ENCODE results near the gene PROM2. TPM values are rescaled to one million over a fixed set of nuclear protein-coding genes. Genes with fewer than 3 reads are reported as not detected.

Gene PROM2
- total RNA-seq, 1 donor from 2014 or later = 5.4 TPM

DNA sequence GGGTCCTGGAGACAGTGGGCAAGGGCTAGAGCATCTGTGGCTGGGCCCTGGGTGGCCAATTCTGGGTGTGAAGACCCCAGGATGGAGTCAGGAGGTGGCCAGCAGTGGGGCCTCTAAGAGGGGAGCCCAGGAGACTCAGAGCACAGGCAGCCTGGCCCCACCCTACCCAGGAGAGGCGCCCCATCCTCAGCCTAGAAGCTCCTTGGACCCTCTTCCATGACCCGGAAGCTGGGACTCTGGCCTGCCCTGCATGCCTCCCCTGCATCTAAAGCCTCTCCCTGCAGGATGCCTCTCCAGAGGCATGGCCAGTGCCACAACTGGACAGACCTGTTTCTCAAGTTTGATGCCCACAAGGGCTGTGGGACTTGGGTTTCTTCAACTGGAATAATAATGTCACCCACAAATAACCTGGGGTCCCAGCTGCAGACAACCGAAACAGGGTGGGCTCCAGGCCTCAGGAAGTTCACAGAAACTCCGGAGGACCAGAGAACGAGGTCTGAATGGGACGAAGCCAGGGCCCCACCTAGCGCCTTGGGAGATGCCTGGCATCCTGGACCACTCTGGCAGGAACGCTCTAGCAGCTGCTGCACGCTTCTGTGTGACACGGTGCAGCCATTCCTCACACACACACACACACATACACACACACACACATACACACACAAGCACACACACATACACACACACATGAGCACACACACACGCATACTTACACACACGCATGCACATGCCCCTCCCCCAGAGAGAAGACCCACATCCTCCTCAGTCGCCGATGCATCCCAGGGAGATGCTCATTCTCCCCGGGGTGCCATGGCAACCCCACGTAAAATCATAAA, 39.3 kb downstream of the PROM2 start:
- peaks cover 7% of the 10 kb centered on the region for H3K9me3 Mint-ChIP-seq (ENCODE audit: unreplicated experiment)
- TF ChIP-seq, protein P1, sequence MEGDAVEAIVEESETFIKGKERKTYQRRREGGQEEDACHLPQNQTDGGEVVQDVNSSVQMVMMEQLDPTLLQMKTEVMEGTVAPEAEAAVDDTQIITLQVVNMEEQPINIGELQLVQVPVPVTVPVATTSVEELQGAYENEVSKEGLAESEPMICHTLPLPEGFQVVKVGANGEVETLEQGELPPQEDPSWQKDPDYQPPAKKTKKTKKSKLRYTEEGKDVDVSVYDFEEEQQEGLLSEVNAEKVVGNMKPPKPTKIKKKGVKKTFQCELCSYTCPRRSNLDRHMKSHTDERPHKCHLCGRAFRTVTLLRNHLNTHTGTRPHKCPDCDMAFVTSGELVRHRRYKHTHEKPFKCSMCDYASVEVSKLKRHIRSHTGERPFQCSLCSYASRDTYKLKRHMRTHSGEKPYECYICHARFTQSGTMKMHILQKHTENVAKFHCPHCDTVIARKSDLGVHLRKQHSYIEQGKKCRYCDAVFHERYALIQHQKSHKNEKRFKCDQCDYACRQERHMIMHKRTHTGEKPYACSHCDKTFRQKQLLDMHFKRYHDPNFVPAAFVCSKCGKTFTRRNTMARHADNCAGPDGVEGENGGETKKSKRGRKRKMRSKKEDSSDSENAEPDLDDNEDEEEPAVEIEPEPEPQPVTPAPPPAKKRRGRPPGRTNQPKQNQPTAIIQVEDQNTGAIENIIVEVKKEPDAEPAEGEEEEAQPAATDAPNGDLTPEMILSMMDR (IDR thresholded peaks at IDR 0.05; ENCODE audit: partially characterized antibody, unreplicated experiment) = no peak
- H3K27ac Mint-ChIP-seq (ENCODE audit: unreplicated experiment) = peak overlapping the region; percentile 29
- H3K27me3 Mint-ChIP-seq (ENCODE audit: unreplicated experiment) = peaks cover 4% of the 10 kb centered on the region
- peaks cover 11% of the 10 kb centered on the region for H3K4me1 Mint-ChIP-seq (ENCODE audit: low read depth, unreplicated experiment)
- H3K36me3 Mint-ChIP-seq (ENCODE audit: unreplicated experiment) = no peaks in the 10 kb centered on the region
- no peak overlapping the region for H3K4me3 Mint-ChIP-seq (ENCODE audit: unreplicated experiment)
- no peak for DNase-seq

DNA sequence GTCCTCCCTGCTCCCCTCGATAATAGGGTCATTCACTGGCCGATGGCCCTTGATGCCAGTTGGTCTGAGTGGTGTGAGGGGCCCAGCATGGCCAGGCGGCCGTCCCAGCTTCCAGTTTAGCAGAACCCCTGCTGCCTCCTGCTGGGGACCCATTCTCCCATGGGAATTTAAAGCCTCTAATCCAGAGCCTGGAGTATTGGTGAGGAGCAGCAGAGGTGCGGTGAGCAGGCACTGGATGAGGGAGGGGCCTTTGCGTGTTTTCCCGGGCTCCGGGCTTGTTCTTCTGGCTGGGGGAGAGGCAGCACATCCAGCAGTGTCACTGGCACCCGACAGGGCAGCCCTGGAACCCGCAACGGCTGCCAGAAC, 40.3 kb downstream of the PROM2 start:
- H3K27me3 Mint-ChIP-seq (ENCODE audit: unreplicated experiment) = peaks cover 4% of the 10 kb centered on the region
- H3K4me1 Mint-ChIP-seq (ENCODE audit: low read depth, unreplicated experiment) = peaks cover 11% of the 10 kb centered on the region
- TF ChIP-seq, protein P1 (IDR thresholded peaks at IDR 0.05; ENCODE audit: partially characterized antibody, unreplicated experiment) = no peak
- no peaks in the 10 kb centered on the region for H3K36me3 Mint-ChIP-seq (ENCODE audit: unreplicated experiment)
- H3K27ac Mint-ChIP-seq (ENCODE audit: unreplicated experiment) = no peak overlapping the region
- peaks cover 7% of the 10 kb centered on the region for H3K9me3 Mint-ChIP-seq (ENCODE audit: unreplicated experiment)
- H3K4me3 Mint-ChIP-seq (ENCODE audit: unreplicated experiment) = no peak overlapping the region
- DNase-seq = no peak

DNA sequence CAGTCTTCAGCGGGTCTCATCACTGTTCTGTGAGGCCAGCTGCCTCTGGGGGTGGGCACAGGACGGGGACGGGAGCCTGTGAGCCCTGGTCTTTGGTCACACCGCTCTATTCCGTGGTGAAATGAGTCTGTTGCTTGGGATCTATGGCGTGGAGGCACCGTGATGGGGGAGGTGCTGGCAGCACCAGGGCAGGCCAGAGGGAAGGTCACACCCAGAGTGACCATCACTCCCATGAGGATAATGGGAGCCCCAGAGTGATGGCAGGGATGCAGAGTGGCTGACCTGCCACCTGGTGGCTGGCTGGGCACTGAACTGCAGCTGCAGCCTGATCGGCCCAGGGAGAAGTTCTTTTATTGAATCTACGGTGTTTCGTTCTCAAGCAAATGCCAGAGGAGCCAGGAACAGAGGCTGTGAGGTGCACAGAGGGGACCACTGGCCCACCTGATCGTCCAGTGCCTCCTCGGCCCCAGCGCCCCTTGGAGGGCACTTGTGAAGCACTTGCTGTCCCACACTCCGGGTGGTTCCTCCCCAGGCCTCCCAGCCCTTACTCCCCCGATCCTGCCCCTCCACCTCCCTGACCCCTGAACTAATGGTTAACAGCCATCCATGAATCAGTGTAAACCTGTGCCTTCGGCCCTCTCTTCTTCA, 40.8 kb downstream of the PROM2 start:
- TF ChIP-seq, protein P1 (IDR thresholded peaks at IDR 0.05; ENCODE audit: partially characterized antibody, unreplicated experiment) = peak; percentile 47
- peak overlapping the region; percentile 43 for H3K27ac Mint-ChIP-seq (ENCODE audit: unreplicated experiment)
- peaks cover 7% of the 10 kb centered on the region for H3K9me3 Mint-ChIP-seq (ENCODE audit: unreplicated experiment)
- peak; percentile 53 for DNase-seq
- peaks cover 4% of the 10 kb centered on the region for H3K27me3 Mint-ChIP-seq (ENCODE audit: unreplicated experiment)
- no peak overlapping the region for H3K4me3 Mint-ChIP-seq (ENCODE audit: unreplicated experiment)
- H3K36me3 Mint-ChIP-seq (ENCODE audit: unreplicated experiment) = no peaks in the 10 kb centered on the region
- peaks cover 11% of the 10 kb centered on the region for H3K4me1 Mint-ChIP-seq (ENCODE audit: low read depth, unreplicated experiment)

DNA sequence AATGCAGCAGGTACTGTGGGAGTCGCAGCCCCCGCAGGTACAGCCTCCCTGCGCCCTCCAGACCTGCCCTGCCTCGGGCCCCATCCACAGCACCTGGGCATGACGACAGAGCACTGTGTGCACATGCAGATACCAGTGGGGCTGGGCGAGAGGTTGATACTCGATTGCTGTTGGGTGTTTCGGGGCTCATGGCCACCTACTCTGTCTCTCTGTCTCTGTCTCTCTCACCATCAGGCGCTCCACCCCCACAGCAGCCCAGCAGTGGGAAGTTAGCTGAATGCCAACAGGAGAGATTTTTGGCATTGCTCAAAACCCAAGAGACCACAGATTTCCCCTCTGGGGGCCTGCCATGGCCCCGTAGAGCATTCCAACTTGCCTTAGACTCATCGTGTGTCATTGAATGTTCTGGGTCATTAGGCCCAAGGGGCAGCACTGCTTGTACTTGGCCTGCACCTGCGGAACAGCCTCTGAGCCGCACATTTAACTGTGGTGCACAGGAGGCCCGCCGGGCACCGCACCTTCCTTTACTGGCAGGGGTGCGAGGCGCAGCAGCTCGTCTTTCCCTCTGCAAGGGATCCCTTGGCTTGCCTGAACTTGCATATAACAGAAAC, 41.7 kb downstream of the PROM2 start:
- Mint-ChIP-seq H3K4me1 (ENCODE audit: low read depth, unreplicated experiment) (peaks cover 11% of the 10 kb centered on the region), H3K27me3 (ENCODE audit: unreplicated experiment) (peaks cover 4% of the 10 kb centered on the region), H3K36me3 (ENCODE audit: unreplicated experiment) (no peaks in the 10 kb centered on the region), H3K9me3 (ENCODE audit: unreplicated experiment) (peaks cover 7% of the 10 kb centered on the region), H3K4me3 (ENCODE audit: unreplicated experiment) (no peak overlapping the region), H3K27ac (ENCODE audit: unreplicated experiment) (peak overlapping the region; percentile 48)
- TF ChIP-seq, protein P1 (IDR thresholded peaks at IDR 0.05; ENCODE audit: partially characterized antibody, unreplicated experiment) = no peak
- no peak for DNase-seq
